SK-N-MC (cell line): Measurements from ENCODE around the gene JADE1.

Experiments used
- DNase-seq: peaks from one replicate; pipeline ENCODE4 v3.0.0-alpha.2; 2011; ENCODE audit warnings: low read depth, low spot score
- H3K27ac ChIP-seq: fragments of 200-600 bp; sonication (generic); 2 replicates; pipeline ENCODE4 v1.5.1; 2016; ENCODE audit warnings: mixed run types
- H3K36me3 ChIP-seq: fragments of 200-600 bp; sonication (generic); 2 replicates; pipeline ENCODE4 v1.6.1; 2017; ENCODE audit warnings: antibody characterized with exemption, low read length, mixed read lengths; ENCODE audit not compliant: insufficient read depth
- H3K4me3 ChIP-seq: fragments of 200-600 bp; sonication (generic); 2 replicates; pipeline ENCODE4 v1.5.1; 2016
- H3K9ac ChIP-seq: fragments of 200-600 bp; sonication (generic); 2 replicates; pipeline ENCODE4 v1.8.0; 2017; ENCODE audit warnings: mixed run types, mixed read lengths; ENCODE audit not compliant: insufficient read length
- H3K9me3 ChIP-seq: fragments of 200-600 bp; sonication (generic); 2 replicates; pipeline ENCODE4 v1.6.1; 2017; ENCODE audit warnings: low read depth, mild to moderate bottlenecking, antibody characterized with exemption, low read length, moderate library complexity, mixed read lengths
- EZH2 ChIP-seq: fragments of 200-600 bp; sonication (generic); IDR thresholded peaks from one replicate; pipeline ENCODE4 v1.6.1; 2017; ENCODE audit warnings: antibody characterized with exemption
- FOXP2 ChIP-seq: optimal IDR thresholded peaks from 2 replicates; pipeline ENCODE3; 2011; ENCODE audit warnings: mild to moderate bottlenecking, moderate library complexity; ENCODE audit not compliant: insufficient read depth; ENCODE audit errors: extremely low read length, control extremely low read depth
- POLR2AphosphoS5 ChIP-seq: IDR thresholded peaks from 2 replicates; pipeline ENCODE4 v1.6.1; 2012; ENCODE audit warnings: mild to moderate bottlenecking, low read depth, low read length, borderline replicate concordance

JADE1 gene

GRCh38 chr4:128846063-128846462, 36.6 kb downstream of the JADE1 start:
- H3K9me3 ChIP-seq, result no peaks in the 10 kb centered on the region
- no peak overlapping the region for H3K27ac ChIP-seq
- TF ChIP-seq POLR2AphosphoS5, result no peak
- no peak for TF ChIP-seq EZH2
- no peak for TF ChIP-seq FOXP2
- no peak overlapping the region for H3K9ac ChIP-seq
- peaks cover 68% of the 10 kb centered on the region for H3K36me3 ChIP-seq
- no peak overlapping the region for H3K4me3 ChIP-seq
- DNase-seq, result no peak

- no peaks in the 10 kb centered on the region for H3K9me3 ChIP-seq
- no peak overlapping the region for H3K27ac ChIP-seq
- TF ChIP-seq EZH2 (no peak), FOXP2 (no peak), POLR2AphosphoS5 (no peak)
- DNase-seq, result no peak
- H3K36me3 ChIP-seq, result peaks cover 72% of the 10 kb centered on the region
- H3K4me3 ChIP-seq, result no peak overlapping the region
- no peak overlapping the region for H3K9ac ChIP-seq
Observed at GRCh38 chr4:128847082-128847724, 37.7 kb downstream of the JADE1 start.

- Histone ChIP-seq H3K9me3 (no peaks in the 10 kb centered on the region), H3K27ac (no peak overlapping the region), H3K4me3 (no peak overlapping the region), H3K9ac (no peak overlapping the region), H3K36me3 (peaks cover 72% of the 10 kb centered on the region)
- TF ChIP-seq POLR2AphosphoS5 (no peak), EZH2 (no peak), FOXP2 (no peak)
- DNase-seq, result no peak
Observed at GRCh38 chr4:128848461-128848860, 39.0 kb downstream of the JADE1 start.

GRCh38 chr4:128850252-128850651, 40.8 kb downstream of the JADE1 start:
- no peak for DNase-seq
- no peak overlapping the region for H3K4me3 ChIP-seq
- no peak overlapping the region for H3K27ac ChIP-seq
- no peak for TF ChIP-seq EZH2
- H3K9me3 ChIP-seq, result no peaks in the 10 kb centered on the region
- H3K9ac ChIP-seq, result no peak overlapping the region
- peaks cover 75% of the 10 kb centered on the region for H3K36me3 ChIP-seq

- H3K36me3 ChIP-seq, result peaks cover 81% of the 10 kb centered on the region
- DNase-seq, result no peak
- H3K9ac ChIP-seq, result no peak overlapping the region
- no peak overlapping the region for H3K27ac ChIP-seq
- TF ChIP-seq FOXP2 (no peak), POLR2AphosphoS5 (no peak), EZH2 (no peak)
- H3K4me3 ChIP-seq, result no peak overlapping the region
- H3K9me3 ChIP-seq, result no peaks in the 10 kb centered on the region
Observed at GRCh38 chr4:128853741-128854140, 44.2 kb downstream of the JADE1 start.

- no peak for TF ChIP-seq POLR2AphosphoS5
- Histone ChIP-seq H3K27ac (no peak overlapping the region), H3K9me3 (no peaks in the 10 kb centered on the region), H3K4me3 (no peak overlapping the region), H3K36me3 (peaks cover 81% of the 10 kb centered on the region), H3K9ac (no peak overlapping the region)
- DNase-seq, result no peak
Observed at GRCh38 chr4:128854433-128854832, 44.9 kb downstream of the JADE1 start.

GRCh38 chr4:128855621-128856020, 46.1 kb downstream of the JADE1 start:
- DNase-seq, result no peak
- Histone ChIP-seq H3K9ac (no peak overlapping the region), H3K4me3 (no peak overlapping the region), H3K9me3 (no peaks in the 10 kb centered on the region), H3K36me3 (peaks cover 80% of the 10 kb centered on the region), H3K27ac (no peak overlapping the region)
- no peak for TF ChIP-seq EZH2
- no peak for TF ChIP-seq POLR2AphosphoS5
- no peak for TF ChIP-seq FOXP2

GRCh38 chr4:128856246-128856645, 46.7 kb downstream of the JADE1 start:
- Histone ChIP-seq H3K9me3 (no peaks in the 10 kb centered on the region), H3K9ac (no peak overlapping the region), H3K4me3 (no peak overlapping the region), H3K36me3 (peaks cover 77% of the 10 kb centered on the region), H3K27ac (no peak overlapping the region)
- TF ChIP-seq POLR2AphosphoS5 (no peak), FOXP2 (no peak), EZH2 (no peak)
- DNase-seq, result no peak

GRCh38 chr4:128858879-128859671, 49.6 kb downstream of the JADE1 start:
- Histone ChIP-seq H3K27ac (no peak overlapping the region), H3K9ac (no peak overlapping the region), H3K36me3 (peaks cover 75% of the 10 kb centered on the region), H3K9me3 (no peaks in the 10 kb centered on the region), H3K4me3 (no peak overlapping the region)
- no peak for DNase-seq
- TF ChIP-seq EZH2 (no peak), FOXP2 (no peak), POLR2AphosphoS5 (no peak)
